HG03064 (cell line): ENCODE measurements around the gene ZFYVE27.

ENCODE experiments used
- ATAC-seq: cut with Tn5 transposase; IDR thresholded peaks from one replicate; pipeline ENCODE4 v1.9.1; 2021; ENCODE audit warnings: low read depth; ENCODE audit not compliant: unreplicated experiment

ZFYVE27 gene

DNA sequence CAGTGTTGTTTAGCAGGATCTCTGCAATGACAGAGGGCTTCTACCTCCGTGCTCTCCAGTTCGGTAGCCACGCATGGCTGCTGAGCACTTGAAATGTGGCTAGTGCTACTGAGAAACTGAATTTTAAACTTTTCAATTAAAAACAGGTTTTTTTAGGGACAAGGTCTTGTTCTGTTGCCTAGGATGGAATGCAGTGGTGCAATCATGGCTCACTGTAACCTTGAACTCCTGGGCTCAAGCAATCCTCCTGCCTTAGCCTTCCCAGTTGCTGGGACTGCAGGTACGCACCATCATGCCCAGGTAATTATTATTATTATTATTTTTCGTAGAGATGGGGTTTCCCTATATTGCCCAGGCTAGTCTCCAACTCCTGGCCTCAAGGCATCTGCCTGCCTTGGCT lies 48.3 kb downstream of the ZFYVE27 start:
- no peak for ATAC-seq

DNA sequence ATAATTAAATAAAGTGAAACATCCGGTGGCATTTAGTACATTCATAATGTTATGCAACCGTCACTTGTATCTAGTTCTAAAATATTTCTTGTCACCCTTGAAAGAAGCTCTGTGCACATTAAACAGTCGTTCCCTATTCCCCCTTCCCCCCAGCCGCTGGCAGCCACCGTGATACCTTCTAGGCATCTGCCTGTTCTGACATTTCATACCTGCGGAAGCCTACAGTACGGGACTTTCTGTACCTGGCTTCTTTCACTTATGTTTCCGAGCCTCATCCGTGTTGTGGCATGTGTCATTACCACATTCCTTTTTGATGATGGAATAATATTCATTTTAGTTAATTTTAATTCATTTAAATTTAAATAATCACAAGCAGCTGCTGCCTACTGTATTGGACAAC lies 48.8 kb downstream of the ZFYVE27 start:
- no peak for ATAC-seq

DNA sequence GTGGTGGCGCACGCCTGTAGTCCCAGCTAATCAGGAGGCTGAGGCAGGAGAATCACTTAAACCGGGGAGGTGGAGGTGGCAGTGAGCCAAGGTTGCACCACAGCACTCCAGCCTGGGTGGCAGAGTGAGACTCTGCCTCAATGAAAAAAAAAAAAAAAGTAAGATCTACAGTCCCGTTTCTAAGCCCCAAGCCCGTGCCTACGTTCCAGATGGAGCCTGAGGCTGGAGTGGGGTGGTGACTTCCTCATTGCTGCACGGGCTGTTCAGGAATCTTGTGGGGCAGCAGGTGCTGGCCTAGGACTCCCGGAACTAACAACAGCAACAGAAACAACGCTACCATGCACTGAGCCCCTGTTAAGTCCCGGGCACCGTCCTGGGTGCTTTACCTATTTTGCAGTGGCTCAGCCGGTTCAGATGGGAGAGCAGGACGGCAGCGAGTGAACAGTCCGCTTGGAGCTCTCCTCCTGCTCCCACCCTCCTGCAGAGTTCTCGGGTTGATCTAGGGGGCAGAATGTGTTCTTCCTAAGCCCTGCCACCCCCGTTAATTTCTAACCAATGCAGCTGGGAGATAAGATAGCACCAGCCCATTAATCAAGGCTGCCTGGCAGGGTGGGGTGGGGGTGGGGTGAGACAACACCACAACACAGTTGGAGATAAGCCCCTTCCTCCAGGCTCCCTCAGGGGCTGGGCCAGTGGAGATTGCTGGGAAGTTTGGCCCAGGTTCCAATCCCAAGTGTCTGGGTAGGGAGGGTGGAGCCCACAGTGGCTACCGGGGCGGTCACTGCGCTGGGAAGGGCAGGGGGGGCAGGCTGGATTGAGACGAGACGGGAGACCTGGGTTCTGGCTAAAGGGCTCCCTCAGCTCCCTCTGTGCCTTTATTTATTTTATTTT lies 51.9 kb downstream of the ZFYVE27 start:
- no peak for ATAC-seq

DNA sequence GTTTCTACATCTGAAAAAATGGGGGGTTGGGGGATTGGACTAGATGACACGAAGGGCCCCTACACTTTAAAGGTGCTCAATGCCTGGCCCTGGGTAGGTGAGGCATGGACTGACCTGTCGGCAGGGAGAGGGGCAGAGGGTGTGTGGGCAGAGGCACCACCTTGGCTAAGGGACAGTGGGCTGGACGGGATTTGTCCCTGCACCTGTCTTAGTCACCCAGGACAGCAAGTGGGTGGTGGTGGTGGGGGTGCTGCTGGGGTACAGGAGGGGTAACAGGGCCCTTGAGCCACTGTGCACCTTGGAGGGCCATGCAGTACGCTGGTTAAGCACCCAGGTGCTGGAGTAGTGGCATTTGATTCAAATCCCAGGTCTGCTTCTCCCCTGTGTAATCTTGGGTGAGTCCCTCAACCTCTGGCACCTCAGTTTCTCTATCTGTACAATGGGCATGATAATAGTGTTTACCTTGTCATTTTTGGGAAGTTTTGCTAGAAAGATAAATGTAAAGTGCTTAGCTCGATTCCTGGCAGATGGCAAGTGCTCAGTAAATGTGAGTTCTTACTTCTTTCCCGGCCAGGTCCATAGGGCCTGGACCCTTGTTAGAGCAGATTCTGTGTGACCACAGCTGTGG lies 53.0 kb downstream of the ZFYVE27 start:
- ATAC-seq, result no peak

DNA sequence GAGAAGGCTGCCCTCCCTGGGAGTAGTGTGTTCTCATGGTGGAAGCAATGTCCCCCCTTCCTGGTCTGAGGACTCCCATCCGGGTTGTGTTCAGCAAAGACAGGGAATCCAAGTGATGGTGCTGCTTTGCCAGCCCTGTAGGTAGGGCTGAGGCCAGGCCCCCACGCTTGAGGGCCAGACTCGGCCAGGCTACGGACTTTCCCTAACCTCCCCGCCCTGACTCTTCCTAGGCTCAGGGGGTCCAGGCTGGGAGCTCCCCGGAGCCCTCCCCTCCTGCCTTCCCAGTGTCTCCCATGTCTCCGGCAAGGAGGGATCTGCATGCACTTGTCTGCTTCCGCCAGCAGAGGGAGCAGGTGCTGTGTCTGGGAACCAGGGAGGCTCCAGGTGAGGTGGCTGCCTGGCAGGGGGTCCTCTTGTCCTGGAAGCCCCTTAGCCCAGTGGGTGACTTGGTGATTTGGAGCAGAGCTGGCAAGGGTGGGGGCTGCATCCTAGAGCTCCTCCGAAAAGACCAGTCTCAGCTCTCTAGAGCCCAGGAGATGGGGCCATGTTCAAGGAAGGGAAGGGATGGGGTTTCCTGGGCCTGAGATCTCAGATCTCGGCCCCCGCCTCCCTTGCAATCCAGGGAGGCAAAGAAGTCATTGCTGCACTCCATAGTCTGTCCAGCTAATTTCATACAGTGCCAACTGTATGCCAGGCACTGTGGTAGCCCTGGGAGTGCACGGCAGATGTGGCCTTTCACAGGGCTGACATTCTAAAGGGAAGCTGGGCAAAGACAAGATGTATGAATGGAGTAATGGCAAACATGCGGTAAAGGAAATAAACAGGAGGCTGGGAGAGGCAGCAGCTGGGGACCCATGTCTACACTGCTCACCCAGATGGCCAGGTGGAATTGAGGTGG lies 55.1 kb downstream of the ZFYVE27 start:
- ATAC-seq, result no peak

DNA sequence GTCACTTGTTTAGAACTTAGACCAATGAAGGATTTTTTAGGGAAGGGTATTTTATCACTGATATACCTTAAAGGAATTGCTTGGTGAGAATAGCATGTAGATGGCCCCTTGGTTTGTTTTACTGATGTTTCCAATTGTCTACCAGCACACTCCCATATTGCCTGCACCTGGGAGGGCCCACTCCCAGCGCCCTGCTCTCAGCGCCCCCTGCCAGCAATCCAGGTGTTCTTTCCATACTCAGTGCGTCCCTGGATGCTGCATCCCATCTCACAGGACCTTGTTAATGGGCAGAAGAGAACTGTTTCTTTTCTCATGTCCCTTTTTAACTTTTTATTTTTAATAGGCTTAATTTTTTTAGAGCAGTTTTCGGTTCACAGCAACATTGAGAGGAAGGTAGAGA lies 59.0 kb downstream of the ZFYVE27 start:
- no peak for ATAC-seq

DNA sequence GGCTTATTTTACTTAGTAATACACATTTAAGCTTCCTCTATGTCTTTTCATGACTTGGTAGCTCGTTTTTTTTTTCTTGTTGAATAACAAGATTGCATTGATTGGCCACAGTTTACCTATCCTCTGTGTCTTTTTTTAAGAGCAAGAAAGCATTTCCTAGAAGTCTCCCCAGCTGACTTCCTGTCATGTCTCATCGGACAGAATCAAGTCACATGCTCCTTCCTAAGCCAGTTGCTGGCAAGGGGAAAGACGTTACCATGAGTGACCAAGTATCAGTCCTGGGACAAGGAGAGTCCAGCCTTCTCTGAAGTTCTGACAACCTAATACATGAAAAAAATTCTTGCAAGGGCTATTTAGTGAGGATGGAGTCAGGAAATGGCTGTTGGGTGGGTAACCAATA lies 59.7 kb downstream of the ZFYVE27 start:
- ATAC-seq, result no peak

DNA sequence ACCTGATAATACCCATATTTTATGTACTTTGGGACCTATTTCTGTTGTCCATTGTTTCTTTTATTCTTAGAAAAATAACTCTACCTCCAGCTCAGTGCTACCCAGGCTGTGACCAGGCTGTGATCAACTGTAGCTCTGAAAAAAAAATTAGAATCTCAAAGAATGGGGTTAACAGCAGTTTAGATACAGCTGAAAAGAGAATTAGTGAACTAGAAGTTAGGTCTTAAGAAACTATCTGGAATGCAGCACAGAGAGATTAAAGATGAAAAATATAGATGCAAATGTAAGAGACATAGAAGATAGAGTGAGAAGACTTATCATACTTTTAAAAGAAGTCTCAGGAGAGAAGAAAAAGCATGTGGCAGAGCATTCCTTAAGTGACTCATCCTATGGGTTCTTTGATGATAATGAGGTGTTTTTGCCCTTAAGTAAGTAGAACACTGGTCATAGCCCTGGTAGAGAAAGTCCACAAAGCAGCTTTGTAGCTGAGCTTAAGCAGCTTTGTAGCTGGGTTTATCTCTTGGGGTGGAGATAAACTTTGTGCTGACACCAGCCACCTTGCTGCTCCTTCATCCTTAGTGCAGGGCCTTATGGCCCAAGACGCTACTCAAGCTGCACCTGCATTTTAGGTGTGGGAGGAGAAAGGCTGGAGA lies 62.2 kb downstream of the ZFYVE27 start:
- no peak for ATAC-seq

DNA sequence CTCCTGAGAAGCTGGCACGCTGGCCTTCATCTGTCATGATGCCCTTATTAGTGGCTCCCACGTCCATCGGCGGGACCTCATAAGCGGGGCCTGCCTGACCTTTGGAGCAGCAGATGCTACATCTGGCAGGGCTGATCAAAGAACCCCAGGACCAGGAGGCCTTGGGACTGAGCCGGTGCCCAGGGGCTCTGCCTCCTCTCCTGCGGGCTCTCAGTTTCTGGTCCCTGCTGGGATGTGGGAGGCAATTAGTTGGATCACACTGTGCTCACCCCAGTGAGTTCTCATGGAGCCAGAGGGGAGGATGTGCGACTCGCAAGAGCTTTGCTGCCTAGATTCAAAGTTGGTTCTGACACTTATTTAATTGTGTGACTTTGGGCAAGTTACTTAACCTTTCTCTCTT lies 63.5 kb downstream of the ZFYVE27 start:
- no peak for ATAC-seq

DNA sequence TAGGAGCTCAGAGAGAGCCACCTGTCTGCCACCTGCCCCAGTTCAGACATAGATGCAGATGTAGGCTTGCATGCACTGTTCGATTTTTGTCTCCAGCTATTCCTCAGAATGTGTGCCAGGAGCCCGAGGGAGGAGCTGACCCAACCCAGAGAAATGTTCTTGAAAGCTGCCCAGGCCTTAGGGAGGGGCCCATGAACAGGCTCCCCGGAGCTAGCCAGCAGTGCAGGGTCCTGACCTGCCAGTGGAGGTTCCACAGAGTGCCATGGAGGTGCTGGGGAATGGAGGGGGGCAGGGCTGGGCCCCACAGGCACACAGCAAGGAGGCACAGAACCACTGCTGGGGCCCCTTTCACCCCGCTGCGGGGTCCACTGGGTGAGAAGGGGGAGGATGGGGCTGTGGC lies 64.5 kb downstream of the ZFYVE27 start:
- no peak for ATAC-seq

DNA sequence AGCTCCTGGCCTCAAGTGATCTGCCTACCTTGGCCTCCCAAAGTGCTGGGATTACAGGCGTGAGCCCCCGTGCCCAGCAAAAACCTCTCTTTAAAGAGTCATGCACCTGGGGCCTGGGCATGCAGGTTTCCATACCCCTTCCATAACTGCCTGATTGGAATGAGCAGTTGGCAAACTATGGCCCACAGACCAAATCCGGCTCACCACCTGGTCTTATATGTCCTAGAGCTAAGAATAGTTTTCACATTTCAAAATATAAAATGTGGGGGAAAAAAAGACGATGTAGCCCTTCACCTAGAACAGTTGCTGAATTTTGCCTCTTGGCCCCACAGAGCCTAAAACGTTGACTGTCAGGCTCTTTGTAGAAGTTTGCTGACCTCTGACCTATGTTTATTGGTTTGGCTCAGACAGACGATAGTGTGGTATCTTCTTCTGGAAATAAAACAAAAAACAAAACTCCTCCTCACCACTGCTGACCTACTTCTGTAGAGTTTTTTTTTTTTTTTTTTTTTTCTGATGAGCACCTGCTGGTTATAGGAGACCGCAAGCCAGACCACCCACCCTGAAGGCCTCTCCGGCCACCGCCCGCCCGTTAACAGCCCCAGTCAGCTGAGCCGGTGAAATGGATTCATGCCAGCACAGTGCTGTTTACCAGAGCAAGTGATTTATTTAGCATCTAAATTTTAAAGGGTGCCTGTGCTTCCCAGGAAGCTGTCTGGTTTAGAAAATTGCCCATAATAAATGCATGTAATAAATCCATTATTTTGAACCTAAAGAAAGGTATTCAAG lies 68.4 kb downstream of the ZFYVE27 start:
- no peak for ATAC-seq

DNA sequence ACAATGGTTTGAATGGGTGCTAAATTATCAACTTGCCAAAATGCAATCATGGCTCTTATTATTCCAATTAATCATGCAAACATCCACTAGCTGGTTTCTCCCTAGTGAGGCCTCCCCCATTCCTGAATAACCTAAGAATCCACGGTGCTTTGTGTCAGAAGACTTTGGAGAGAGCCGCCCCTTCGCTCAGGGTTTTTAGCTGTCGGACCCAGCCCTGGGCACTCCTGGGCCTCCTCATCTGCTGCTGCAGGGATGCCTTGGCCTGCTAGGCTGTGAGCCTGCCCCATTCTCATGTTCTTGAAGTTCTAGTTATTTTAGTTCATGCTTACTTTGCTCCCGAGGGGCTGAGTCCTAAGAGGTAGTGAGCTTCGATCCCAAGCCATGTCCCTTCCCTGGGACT lies 69.0 kb downstream of the ZFYVE27 start:
- ATAC-seq, result no peak

DNA sequence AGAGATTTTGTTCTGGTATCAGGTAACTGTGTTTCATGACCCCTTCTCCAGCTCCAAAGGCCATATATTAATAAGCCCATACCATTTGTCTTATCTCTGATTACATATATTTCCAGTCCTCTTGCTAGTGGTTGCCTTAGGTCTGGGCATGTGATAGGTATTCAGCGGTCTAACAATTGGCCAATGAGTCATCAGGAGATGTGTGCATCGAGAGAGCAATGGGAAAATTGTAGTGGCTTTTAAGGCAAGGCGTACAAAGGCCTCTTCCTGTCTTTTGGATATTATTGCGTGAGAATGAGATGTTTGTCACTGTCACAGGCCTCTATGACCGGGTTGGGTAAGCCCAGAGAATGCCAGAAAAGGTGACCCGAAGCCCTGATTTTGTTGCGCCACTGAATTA lies 73.5 kb downstream of the ZFYVE27 start:
- ATAC-seq, result no peak
